Mucosa of gallbladder (tissue), 1 donor: Measurements from ENCODE around the gene B4GALT6. TPM values are rescaled to one million over a fixed set of nuclear protein-coding genes. Genes with fewer than 3 reads are reported as not detected.

Experiments
- DNase-seq: peaks from one replicate; pipeline ENCODE4 v3.0.0-alpha.2; 2020; ENCODE audit warnings: low spot score
- total RNA-seq: library from RNA; stranded (reverse); gene quantifications from one replicate; pipeline ENCODE4 v1.2.1, GENCODE V29; 2021
- donor health status: DM: no; HTN: no; CAD: no.

Gene B4GALT6
- total RNA-seq, 1 donor from 2014 or later: 16.9 TPM

GRCh38 chr18:31595121-31595771 is 89.1 kb downstream of the B4GALT6 start:
- no peak for DNase-seq

GRCh38 chr18:31592506-31593157 is 91.7 kb downstream of the B4GALT6 start:
- DNase-seq: no peak

DNA sequence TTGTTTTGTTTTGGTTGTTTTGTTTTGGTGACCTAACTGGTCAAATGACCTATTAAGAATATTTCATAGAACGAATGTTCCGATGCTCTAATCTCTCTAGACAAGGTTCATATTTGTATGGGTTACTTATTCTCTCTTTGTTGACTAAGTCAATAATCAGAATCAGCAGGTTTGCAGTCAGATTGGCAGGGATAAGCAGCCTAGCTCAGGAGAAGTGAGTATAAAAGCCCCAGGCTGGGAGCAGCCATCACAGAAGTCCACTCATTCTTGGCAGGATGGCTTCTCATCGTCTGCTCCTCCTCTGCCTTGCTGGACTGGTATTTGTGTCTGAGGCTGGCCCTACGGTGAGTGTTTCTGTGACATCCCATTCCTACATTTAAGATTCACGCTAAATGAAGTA is 92.8 kb downstream of the B4GALT6 start, which contains the start of gene TTR:
TTR (plus strand) TSS at position 250 of the 400 bp plus-strand sequence; CDS start at position 276, 26 bp downstream.
- DNase-seq: peak; percentile 57

- DNase-seq: no peak
Observed at GRCh38 chr18:31591113-31591512, 93.3 kb downstream of the B4GALT6 start.

GRCh38 chr18:31590570-31590969 is 93.8 kb downstream of the B4GALT6 start:
- no peak for DNase-seq

GRCh38 chr18:31587529-31587928 is 96.9 kb downstream of the B4GALT6 start:
- no peak for DNase-seq

DNA sequence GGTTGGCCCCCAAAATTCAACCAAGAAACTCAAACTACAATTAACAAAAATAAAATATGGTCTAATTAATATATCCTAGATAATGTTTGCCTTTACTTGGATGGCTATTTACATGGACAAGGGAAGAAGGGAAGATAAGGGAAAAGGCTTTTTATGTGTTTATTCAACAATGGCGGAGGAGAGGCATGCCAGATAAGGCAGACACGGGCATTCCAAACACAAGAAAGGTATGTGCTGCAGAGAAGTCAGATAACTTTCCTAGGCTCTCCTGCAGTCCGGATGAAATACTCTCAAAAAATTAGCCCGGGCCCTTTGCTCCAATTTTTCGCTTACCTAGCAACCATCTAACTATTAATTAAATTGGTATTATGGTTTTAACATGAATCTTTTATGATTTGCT is 97.8 kb downstream of the B4GALT6 start:
- no peak for DNase-seq

DNA sequence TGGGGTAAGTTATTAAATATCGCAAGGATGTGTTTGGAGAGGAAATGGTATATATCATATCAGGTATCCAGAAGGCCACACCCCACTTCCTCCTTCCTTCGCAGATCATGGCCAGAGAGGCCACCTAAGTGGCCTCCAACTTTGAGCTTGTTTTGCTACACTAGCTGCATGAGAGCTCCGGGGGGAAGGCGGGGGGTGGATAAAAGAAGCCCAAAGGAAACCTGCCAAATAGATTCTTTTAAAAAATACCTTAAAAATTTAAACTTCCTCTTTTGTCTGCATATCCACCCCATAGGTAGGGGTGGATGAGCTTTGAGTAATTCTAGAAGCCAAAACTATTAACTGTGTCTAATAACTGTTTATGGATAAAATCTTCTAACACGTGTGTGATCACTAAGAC is 98.4 kb downstream of the B4GALT6 start:
- DNase-seq: no peak

DNA sequence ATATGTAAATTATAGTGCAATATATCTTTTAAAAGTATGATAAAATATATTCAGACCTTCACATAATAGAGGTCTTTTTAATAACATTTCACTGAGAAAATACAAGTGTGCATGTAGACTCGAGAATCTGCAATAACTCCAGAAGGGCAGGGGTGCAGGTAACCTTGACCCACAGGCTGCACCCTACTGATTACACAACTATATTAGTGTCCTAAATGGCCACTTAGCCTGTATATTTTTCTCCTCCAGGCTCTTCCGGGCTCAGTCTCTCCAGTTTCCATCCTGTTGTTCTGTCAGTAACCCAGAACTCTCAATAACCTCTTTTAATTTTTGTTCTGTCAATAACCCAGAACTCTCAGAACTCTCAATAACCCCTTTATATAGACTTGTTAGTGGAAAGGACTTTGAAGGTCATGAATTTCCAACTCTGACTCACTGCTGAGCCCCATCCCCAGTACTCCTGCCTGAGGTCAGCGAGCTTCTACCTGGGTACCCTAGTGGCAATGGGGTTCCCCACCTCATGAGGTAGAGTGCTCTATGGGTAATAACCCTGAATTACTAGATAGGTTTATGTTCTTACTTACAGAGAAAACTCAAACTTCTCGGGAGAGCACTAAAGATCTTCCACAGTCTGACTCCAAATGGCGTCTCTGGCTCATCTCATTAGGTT is 101.1 kb downstream of the B4GALT6 start:
- no peak for DNase-seq

GRCh38 chr18:31581498-31582197 is 102.7 kb downstream of the B4GALT6 start:
- DNase-seq: peak; percentile 14

- DNase-seq: no peak
Observed at GRCh38 chr18:31579375-31579774, 105.0 kb downstream of the B4GALT6 start.

- no peak for DNase-seq
Observed at GRCh38 chr18:31578126-31578525, 106.3 kb downstream of the B4GALT6 start.

DNA sequence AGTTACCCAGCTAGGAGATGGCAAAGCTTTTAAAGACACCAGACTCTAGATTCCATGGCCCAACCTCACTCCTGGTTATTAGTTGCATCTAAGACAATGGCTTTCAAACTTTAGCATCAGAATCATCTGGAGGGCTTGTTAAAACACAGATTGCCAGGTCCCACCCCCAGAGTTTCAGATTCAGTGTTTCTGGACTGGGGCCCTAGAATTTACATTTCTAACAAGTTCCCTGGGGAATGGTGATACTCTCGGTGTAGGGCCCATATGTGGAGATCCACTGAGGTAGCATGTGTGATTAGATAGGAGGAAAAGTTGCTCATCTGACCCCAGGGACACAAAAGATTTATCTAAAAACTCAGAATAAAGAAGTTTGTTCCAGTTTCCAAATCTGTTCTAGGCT is 107.2 kb downstream of the B4GALT6 start:
- no peak for DNase-seq

DNA sequence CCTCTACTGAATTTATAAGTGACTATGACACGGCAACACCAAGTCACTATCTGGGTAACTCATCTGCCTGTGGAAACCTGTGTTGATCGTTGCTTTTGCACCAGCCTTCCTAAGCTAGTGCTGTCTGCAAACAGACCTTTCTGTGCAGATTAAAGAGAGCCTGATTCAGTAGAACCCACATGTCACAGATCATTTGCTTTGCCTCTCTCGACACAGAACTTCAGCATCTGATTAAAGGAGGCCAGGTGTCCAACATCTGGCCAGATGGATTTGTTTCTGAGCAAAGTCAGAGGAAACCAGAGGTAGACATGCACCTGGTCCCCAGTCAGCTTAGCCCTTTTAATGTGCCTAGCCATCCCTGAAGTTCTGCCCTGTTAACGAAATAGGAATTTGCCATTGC is 107.7 kb downstream of the B4GALT6 start:
- no peak for DNase-seq

GRCh38 chr18:31575515-31576257 is 108.7 kb downstream of the B4GALT6 start:
- DNase-seq: no peak

DNA sequence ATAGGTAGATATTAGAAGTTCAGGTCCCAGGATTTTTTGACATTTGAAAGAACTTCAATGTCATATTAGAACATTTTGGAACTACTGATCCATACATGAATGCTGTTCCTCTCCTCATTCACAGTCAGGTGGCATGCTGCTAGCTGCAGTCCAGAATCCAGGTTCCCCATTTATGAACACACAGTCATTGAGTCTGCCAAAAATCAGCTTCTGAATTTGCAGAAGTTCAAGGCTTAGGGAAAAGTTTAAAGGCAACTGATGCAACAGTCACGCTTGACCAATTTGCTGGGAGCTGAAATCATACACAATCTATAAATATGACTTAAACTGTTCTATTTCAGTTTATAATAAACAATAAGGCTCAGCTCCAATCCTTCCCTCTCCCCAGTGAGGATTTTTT is 110.0 kb downstream of the B4GALT6 start:
- DNase-seq: no peak

Other genes with a start within 250 kb of the B4GALT6 start
- gene DSG3, start 236.8 kb downstream of the B4GALT6 start, total RNA-seq: 0.06 TPM
- gene DSG2, start 186.4 kb downstream of the B4GALT6 start, total RNA-seq: 103 TPM
- gene TTR, start 92.7 kb downstream of the B4GALT6 start, total RNA-seq: 159 TPM
- gene SLC25A52, start 76.3 kb upstream of the B4GALT6 start, total RNA-seq: 0.26 TPM